Adrenal gland (tissue), 5 donors: ENCODE results near the gene CSTF3.

Experiments used
- POLR2A ChIP-seq, 2 donors: fragments of 450-650 bp; IDR thresholded peaks; one replicate each; pipeline ENCODE4 v1.6.1; 2017; ENCODE audit warnings: antibody characterized with exemption in 2 of 2, mild to moderate bottlenecking in 2 of 2, moderate library complexity in 1 of 2
- TF ChIP-seq, protein P1 (sequence below), 6 experiments: fragments of 450-650 bp in 4 of 6; fragments of 200-600 bp in 2 of 6; sonication (generic) in 1 of 6; IDR thresholded peaks; 1 replicate in 5 of 6; 2 replicates in 1 of 6; pipeline versions ENCODE4 v1.5.1 to v1.8.0; 2016 to 2021; ENCODE audit warnings: antibody characterized with exemption in 6 of 6, mild to moderate bottlenecking in 2 of 6, moderate library complexity in 1 of 6
- donor health status: DM: no; HTN: no; CAD: no.

DNA sequence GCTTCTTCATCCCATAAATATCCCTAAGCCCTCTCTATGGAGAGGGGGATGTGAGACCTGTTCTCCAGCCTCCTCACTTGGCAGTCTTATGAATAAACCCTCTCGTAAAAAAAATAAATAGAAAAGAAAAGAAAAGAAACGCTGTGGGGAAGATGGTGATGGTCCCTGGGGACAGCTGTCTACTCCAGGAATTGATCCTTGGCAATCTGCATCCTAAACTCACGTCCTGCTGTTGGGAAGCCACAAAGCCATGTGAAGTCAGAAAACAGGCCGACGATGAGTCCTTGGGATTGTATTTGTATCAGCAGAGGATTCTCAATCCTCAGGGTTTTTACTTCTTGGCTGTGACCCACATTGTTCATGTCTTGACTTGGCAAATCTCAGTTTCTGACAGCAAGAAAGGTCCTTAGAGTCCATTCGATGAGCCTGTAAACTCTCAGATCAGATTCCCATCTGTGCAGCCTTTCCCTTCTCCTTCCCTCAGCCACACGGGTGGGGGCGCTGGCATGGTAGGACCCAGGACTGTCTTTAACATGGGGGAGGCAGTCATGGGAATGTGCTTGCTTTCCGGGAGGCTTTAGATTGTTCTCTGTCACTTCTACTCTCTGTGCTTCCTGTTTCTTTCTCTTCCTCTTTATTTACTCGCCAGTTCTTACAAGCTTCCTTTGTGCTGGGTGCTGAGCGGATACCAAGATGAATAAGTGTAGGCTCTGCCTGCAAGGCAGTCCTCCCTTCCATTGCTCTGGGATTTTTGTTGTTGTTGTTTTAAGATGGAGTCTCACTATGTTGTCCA lies 97.1 kb downstream of the CSTF3 start:
- TF ChIP-seq POLR2A (IDR thresholded peaks at IDR 0.05): no peak
- TF ChIP-seq, protein P1, sequence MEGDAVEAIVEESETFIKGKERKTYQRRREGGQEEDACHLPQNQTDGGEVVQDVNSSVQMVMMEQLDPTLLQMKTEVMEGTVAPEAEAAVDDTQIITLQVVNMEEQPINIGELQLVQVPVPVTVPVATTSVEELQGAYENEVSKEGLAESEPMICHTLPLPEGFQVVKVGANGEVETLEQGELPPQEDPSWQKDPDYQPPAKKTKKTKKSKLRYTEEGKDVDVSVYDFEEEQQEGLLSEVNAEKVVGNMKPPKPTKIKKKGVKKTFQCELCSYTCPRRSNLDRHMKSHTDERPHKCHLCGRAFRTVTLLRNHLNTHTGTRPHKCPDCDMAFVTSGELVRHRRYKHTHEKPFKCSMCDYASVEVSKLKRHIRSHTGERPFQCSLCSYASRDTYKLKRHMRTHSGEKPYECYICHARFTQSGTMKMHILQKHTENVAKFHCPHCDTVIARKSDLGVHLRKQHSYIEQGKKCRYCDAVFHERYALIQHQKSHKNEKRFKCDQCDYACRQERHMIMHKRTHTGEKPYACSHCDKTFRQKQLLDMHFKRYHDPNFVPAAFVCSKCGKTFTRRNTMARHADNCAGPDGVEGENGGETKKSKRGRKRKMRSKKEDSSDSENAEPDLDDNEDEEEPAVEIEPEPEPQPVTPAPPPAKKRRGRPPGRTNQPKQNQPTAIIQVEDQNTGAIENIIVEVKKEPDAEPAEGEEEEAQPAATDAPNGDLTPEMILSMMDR (IDR thresholded peaks at IDR 0.05): no peak
